Measurements from ENCODE around the gene CLPTM1L.

DNA sequence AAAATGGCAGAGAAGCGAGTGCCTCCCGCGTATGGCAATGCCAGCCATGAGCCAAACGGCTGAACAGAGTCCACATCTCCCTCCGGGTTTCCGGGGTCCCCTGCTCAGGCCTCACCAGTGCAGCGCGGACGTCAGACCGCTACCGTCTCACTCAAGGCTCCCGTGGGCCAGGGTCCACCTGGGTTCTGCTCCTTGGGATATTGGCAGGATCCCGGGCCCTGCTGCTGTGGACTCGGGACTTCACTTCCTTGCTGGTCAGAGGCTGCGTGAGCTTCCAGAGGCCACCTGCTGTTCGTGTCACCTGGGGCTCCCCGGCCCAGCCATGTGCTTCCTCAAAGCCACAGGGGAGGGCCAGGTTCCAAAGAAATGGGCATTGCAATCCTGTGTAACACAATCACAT is 38.4 kb upstream of the CLPTM1L start:
- TF ChIP-seq, protein P1, sequence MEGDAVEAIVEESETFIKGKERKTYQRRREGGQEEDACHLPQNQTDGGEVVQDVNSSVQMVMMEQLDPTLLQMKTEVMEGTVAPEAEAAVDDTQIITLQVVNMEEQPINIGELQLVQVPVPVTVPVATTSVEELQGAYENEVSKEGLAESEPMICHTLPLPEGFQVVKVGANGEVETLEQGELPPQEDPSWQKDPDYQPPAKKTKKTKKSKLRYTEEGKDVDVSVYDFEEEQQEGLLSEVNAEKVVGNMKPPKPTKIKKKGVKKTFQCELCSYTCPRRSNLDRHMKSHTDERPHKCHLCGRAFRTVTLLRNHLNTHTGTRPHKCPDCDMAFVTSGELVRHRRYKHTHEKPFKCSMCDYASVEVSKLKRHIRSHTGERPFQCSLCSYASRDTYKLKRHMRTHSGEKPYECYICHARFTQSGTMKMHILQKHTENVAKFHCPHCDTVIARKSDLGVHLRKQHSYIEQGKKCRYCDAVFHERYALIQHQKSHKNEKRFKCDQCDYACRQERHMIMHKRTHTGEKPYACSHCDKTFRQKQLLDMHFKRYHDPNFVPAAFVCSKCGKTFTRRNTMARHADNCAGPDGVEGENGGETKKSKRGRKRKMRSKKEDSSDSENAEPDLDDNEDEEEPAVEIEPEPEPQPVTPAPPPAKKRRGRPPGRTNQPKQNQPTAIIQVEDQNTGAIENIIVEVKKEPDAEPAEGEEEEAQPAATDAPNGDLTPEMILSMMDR (IDR thresholded peaks at IDR 0.05): no peak
- TF ChIP-seq ZFX (IDR thresholded peaks at IDR 0.05; ENCODE audit: borderline replicate concordance): no peak
